Esophagus squamous epithelium (tissue), 5 donors: ENCODE data around the gene KIF1A. TPM values are rescaled to one million over a fixed set of nuclear protein-coding genes. Genes with fewer than 3 reads are reported as not detected.
A peak's percentile ranks its signal among the peaks of the same experiment; 100 is the strongest.

Source experiments
- DNase-seq: peaks from one replicate; lab custom pipeline; 2025; lab: John Stamatoyannopoulos, UW
- H3K27ac ChIP-seq, 4 donors: fragments of 200-600 bp; sonication (generic); one replicate each; pipeline ENCODE4 v1.5.1; 2016 to 2019; ENCODE audit warnings: mild to moderate bottlenecking in 1 of 4
- H3K27me3 ChIP-seq, 4 donors: fragments of 200-600 bp; sonication (generic); 1 replicate in 3 of 4; 2 replicates in 1 of 4; pipeline versions ENCODE4 v1.5.1 to v1.6.0; 2017 to 2021; ENCODE audit warnings: antibody characterized with exemption in 1 of 4
- H3K36me3 ChIP-seq, 3 donors: fragments of 200-600 bp; sonication (generic); one replicate each; pipeline ENCODE4 v1.5.1; 2016 to 2019
- H3K4me1 ChIP-seq, 3 donors: fragments of 200-600 bp; sonication (generic); one replicate each; pipeline ENCODE4 v1.5.1; 2017 to 2019
- H3K4me3 ChIP-seq, 4 donors: fragments of 200-600 bp; sonication (generic); 1 replicate in 3 of 4; 2 replicates in 1 of 4; pipeline ENCODE4 v1.5.1; 2016 to 2019; ENCODE audit warnings: mild to moderate bottlenecking in 2 of 4, moderate library complexity in 1 of 4
- H3K9me3 ChIP-seq, 3 donors: fragments of 200-600 bp; sonication (generic); one replicate each; pipeline ENCODE4 v1.5.1; 2016 to 2019
- POLR2A ChIP-seq, 4 donors: fragments of 450-650 bp; IDR thresholded peaks; one replicate each; pipeline ENCODE4 v1.6.1; 2017; ENCODE audit warnings: antibody characterized with exemption in 4 of 4, mild to moderate bottlenecking in 4 of 4, moderate library complexity in 3 of 4
- WGBS, 2 donors: methylation state at CpG; one replicate each; pipeline ENCODE4 v1.1.5; 2018; 5-methylcytosine and 5-hydroxymethylcytosine counted together
- intact Hi-C: fragments of 100-400 bp; cut with DNase I; formaldehyde crosslinking; loops from one replicate; pipeline ENCODE4 v1.15.0; 2022
- total RNA-seq, 4 donors: library from RNA; depleted of rRNA; stranded (reverse); fragments of >200 nt; gene quantifications; one replicate each; pipeline ENCODE4 v1.1.0, GENCODE V29; 2016
- TF ChIP-seq, protein P1 (sequence below), 6 experiments: fragments of 450-650 bp in 4 of 6; fragments of 200-600 bp in 2 of 6; sonication (generic) in 2 of 6; IDR thresholded peaks; one replicate each; pipeline ENCODE4 v1.5.1; 2016 to 2019; ENCODE audit warnings: antibody characterized with exemption in 6 of 6, mild to moderate bottlenecking in 4 of 6, moderate library complexity in 4 of 6
- donor health status: DM: yes; HTN: yes; CAD: no.

KIF1A gene
- total RNA-seq, 4 donors from 2014 or later: 0.15 TPM; not detected in 3

DNA sequence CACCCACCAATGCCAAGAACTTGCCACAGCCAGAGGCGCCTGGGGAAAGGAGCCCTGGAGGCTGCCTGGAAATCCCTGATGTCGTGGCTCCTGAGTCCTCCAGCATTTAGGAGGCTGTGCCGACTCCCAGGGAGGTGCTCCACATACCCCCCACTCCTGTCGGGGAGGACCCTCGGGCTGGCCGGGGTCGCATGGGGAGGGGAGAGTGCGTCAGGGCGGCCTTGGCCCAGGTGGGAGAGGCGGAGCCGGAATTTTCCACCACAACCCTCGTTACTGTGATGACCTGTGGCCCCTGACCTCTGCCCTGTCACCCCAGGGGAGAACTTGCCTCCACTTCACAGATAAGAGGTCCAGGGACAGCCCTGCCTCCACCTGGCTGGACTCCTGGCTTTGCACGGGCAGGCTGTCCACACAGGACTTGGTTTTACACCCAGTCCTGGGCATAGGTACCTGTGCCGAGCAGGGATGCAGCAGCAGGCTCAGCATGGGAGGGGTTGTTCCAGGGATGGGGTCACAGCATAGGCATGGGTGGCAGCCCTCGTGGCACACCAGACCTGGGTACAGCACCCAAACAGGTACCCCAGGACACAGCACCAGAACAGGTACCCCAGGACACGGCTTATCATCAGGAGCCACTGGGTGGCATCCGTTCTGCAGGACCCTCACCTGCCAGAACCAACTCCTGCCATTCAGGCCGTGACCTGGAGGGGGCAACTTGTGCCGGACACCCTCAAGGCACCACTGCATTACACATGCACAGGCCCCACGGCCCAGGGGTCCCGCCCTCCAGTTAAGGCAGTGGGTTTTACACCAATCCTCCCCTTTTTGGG lies 36.3 kb upstream of the KIF1A start:
- H3K9me3 ChIP-seq: no peaks in the 10 kb centered on the region
- H3K4me1 ChIP-seq: peaks cover 0 to 6% (median 0%) of the 10 kb centered on the region in 3 donors
- no peak overlapping the region for H3K4me3 ChIP-seq
- H3K27me3 ChIP-seq: no peaks in the 10 kb centered on the region
- no peak for TF ChIP-seq POLR2A (IDR thresholded peaks at IDR 0.05)
- TF ChIP-seq, protein P1, sequence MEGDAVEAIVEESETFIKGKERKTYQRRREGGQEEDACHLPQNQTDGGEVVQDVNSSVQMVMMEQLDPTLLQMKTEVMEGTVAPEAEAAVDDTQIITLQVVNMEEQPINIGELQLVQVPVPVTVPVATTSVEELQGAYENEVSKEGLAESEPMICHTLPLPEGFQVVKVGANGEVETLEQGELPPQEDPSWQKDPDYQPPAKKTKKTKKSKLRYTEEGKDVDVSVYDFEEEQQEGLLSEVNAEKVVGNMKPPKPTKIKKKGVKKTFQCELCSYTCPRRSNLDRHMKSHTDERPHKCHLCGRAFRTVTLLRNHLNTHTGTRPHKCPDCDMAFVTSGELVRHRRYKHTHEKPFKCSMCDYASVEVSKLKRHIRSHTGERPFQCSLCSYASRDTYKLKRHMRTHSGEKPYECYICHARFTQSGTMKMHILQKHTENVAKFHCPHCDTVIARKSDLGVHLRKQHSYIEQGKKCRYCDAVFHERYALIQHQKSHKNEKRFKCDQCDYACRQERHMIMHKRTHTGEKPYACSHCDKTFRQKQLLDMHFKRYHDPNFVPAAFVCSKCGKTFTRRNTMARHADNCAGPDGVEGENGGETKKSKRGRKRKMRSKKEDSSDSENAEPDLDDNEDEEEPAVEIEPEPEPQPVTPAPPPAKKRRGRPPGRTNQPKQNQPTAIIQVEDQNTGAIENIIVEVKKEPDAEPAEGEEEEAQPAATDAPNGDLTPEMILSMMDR (IDR thresholded peaks at IDR 0.05): peak in 1 of 6 experiments; percentile 24
- no peak overlapping the region for H3K27ac ChIP-seq
- H3K36me3 ChIP-seq: no peaks in the 10 kb centered on the region
- 57 to 100% methylated on average over 1 to 9 of the region's 21 CpGs for WGBS, 2 donors
- intact Hi-C loops: no loop called here
- no peak for DNase-seq

DNA sequence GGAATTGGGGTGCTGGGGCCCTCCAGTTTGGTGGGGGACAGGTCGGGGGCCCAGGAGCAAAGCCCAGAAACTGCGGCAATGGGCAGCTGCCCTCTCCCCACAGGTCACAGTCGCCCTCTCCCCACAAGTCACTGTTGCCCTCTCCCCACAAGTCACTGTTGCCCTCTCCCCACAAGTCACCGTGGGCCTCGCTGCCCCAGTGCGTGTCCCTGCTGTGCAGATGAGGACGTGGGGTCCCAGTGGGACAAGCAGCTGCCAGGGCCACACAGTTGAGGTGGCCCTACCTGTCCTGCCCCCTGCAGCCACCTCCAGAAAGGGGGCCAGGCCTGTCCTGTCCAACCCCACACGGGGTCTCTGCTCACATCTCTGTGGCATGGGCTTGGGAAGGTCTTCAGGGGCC lies 35.7 kb upstream of the KIF1A start:
- Histone ChIP-seq H3K36me3 (no peaks in the 10 kb centered on the region), H3K4me1 (peaks cover 0 to 10% (median 0%) of the 10 kb centered on the region in 3 donors), H3K27ac (no peak overlapping the region), H3K4me3 (no peak overlapping the region), H3K9me3 (no peaks in the 10 kb centered on the region), H3K27me3 (no peaks in the 10 kb centered on the region)
- WGBS, 2 donors: no CpG with 5 or more reads among the region's 8 CpGs
- TF ChIP-seq POLR2A (IDR thresholded peaks at IDR 0.05): no peak
- TF ChIP-seq, protein P1 (IDR thresholded peaks at IDR 0.05): no peak
- intact Hi-C loops: no loop called here
- no peak for DNase-seq

DNA sequence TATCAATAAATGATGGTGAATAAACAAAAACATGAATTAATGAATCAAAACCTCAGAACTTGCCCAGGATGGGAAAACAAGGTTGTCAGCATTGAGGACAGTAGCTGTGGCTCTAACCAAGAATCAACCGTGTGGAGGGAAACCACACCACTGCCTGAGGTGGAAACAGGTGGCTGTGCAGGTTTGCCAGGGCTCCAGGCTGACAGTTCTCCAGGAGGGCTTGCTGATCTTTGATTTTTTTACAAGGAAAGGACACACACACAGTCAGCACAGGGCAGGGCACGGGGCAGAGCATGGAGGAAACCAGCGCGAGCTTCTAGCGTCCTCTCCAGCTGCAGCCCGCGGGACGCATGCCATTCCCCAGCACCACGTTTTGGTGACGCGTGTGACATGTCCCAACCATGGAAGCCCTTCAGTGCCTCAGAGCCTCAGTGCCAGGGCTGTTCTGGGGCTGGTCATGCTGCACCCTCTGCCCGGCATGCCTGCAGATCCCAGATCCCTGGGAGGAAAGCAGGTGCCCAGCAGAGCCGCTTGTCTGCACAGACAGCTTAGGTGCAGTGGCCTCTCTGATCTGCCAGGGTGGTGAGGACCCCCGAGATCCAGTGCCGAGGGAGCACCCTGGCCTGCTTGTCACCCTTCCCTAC lies 32.8 kb upstream of the KIF1A start:
- Histone ChIP-seq H3K27ac (no peak overlapping the region), H3K4me1 (peaks cover 0 to 10% (median 0%) of the 10 kb centered on the region in 3 donors), H3K9me3 (no peaks in the 10 kb centered on the region), H3K36me3 (no peaks in the 10 kb centered on the region), H3K27me3 (no peaks in the 10 kb centered on the region), H3K4me3 (no peak overlapping the region)
- no peak for DNase-seq
- WGBS, 2 donors: 64 to 72% methylated on average over 5 of the region's 15 CpGs
- intact Hi-C loops: no loop called here
- TF ChIP-seq, protein P1 (IDR thresholded peaks at IDR 0.05): no peak
- no peak for TF ChIP-seq POLR2A (IDR thresholded peaks at IDR 0.05)

DNA sequence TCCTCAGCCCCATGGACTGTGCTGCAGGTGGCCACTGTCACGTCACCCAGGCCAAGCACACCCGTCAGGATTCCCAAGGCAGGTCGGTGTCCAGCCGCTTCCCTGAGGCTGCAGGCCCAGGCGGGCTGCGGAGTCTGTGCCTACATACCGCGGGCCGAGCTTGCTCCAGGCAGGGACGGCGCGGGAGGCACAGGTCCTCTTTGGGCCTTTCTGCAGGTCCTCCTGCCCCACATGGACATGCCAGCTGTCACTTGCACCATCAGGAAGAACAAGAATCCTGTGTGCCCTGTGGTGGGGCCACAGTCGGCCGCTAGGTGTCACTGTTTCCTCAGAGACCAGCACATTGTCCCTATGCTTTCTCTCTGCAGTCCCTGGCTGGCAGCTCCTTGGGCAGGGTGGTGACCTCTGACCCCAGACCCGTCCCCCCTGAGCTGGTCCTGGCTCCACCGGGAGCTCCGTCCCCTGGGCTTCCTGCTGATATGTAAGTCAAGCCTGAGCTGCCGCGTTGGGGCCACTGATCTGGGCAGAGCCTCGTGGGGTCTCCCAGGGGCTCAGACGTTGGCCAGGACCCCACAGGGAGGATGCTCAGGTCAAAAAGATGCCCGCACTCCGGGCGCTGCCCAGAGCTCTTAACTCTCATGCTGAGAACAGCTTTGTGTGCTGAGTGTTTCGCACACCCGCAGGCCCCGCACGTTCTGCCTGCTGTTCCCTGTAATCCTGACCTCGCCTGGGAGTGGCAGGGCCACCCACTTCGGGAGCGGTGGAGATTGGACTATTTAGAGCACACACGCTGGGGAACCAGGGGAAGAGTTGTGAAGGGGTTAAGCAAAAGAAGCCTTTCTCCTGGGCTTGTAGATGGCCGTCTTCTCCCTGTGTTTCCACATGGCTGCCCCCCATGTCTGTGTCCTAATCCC lies 31.3 kb upstream of the KIF1A start:
- peaks cover 0 to 10% (median 0%) of the 10 kb centered on the region in 3 donors for H3K4me1 ChIP-seq
- intact Hi-C loops: no loop called here
- DNase-seq: no peak
- H3K9me3 ChIP-seq: no peaks in the 10 kb centered on the region
- 20 to 35% methylated on average over 4 to 6 of the region's 33 CpGs for WGBS, 2 donors
- no peaks in the 10 kb centered on the region for H3K27me3 ChIP-seq
- no peak overlapping the region for H3K27ac ChIP-seq
- TF ChIP-seq POLR2A (IDR thresholded peaks at IDR 0.05): no peak
- TF ChIP-seq, protein P1 (IDR thresholded peaks at IDR 0.05): peak; percentile 85 to 95 (median 92)
- no peaks in the 10 kb centered on the region for H3K36me3 ChIP-seq
- H3K4me3 ChIP-seq: no peak overlapping the region
